Measurements from ENCODE around the gene GXYLT2.
A peak's percentile ranks its signal among the peaks of the same experiment; 100 is the strongest.

DNA sequence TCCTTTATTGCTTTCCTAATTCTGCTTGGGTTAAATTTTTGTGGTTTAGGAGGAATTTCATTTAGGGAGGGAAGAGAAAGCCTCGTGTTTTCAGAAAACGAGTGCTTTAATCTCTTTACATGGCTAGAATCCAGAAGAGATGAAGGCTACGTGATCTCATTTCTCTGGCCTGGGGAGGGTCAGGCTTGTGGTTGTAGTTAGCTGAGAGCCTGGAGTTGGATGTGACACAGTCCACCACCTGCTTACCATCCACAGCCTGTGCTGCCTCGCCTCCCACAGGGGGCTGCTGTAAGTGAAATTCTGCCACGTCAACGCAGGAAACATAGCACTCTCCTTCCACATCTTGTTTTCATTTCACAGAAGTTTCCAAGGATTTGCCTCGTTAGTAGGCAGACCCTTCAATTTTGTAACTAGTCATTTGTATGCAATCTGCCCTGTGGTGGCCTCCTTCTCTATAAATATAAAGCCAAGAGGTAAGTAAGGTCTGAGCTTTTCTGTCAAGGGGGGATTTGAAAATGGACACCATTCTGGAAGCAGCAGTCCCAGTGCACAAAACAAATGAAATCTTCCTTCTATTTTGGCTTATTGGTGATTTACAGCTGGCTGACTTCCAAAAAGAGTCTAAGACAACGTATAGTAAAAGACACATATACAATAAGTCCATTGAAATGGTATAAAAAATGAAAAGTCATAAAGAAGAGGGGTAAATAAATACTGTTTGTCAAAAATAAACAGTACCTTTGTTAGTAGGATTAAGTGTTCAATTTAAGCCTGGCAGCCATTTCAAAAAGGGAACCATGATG lies 3.4 kb downstream of the GXYLT2 start:
- TF ChIP-seq, protein P1, sequence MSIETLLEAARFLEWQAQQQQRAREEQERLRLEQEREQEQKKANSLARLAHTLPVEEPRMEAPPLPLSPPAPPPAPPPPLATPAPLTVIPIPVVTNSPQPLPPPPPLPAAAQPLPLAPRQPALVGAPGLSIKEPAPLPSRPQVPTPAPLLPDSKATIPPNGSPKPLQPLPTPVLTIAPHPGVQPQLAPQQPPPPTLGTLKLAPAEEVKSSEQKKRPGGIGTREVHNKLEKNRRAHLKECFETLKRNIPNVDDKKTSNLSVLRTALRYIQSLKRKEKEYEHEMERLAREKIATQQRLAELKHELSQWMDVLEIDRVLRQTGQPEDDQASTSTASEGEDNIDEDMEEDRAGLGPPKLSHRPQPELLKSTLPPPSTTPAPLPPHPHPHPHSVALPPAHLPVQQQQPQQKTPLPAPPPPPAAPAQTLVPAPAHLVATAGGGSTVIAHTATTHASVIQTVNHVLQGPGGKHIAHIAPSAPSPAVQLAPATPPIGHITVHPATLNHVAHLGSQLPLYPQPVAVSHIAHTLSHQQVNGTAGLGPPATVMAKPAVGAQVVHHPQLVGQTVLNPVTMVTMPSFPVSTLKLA (IDR thresholded peaks at IDR 0.05): no peak
- TF ChIP-seq, protein P2, sequence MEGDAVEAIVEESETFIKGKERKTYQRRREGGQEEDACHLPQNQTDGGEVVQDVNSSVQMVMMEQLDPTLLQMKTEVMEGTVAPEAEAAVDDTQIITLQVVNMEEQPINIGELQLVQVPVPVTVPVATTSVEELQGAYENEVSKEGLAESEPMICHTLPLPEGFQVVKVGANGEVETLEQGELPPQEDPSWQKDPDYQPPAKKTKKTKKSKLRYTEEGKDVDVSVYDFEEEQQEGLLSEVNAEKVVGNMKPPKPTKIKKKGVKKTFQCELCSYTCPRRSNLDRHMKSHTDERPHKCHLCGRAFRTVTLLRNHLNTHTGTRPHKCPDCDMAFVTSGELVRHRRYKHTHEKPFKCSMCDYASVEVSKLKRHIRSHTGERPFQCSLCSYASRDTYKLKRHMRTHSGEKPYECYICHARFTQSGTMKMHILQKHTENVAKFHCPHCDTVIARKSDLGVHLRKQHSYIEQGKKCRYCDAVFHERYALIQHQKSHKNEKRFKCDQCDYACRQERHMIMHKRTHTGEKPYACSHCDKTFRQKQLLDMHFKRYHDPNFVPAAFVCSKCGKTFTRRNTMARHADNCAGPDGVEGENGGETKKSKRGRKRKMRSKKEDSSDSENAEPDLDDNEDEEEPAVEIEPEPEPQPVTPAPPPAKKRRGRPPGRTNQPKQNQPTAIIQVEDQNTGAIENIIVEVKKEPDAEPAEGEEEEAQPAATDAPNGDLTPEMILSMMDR (CRISPR knock-in tag; IDR thresholded peaks at IDR 0.05): 0 out of 2 replicates have a peak, but pooled peaks have one; percentile 23
- TF ChIP-seq ZNF546 (CRISPR knock-in tag; conservative IDR thresholded peaks at IDR 0.05) (no peak), MXI1 (IDR thresholded peaks at IDR 0.05; ENCODE audit: borderline replicate concordance, low read depth, low read length) (no peak), ZNF629 (CRISPR knock-in tag; conservative IDR thresholded peaks at IDR 0.05) (no peak), ZNF720 (CRISPR knock-in tag; IDR thresholded peaks at IDR 0.05) (no peak)
- TF ChIP-seq, protein P3, sequence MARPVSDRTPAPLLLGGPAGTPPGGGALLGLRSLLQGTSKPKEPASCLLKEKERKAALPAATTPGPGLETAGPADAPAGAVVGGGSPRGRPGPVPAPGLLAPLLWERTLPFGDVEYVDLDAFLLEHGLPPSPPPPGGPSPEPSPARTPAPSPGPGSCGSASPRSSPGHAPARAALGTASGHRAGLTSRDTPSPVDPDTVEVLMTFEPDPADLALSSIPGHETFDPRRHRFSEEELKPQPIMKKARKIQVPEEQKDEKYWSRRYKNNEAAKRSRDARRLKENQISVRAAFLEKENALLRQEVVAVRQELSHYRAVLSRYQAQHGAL (CRISPR knock-in tag; IDR thresholded peaks at IDR 0.05; ENCODE audit: not compliant biosample characterization): no peak
- TF ChIP-seq, protein P4, sequence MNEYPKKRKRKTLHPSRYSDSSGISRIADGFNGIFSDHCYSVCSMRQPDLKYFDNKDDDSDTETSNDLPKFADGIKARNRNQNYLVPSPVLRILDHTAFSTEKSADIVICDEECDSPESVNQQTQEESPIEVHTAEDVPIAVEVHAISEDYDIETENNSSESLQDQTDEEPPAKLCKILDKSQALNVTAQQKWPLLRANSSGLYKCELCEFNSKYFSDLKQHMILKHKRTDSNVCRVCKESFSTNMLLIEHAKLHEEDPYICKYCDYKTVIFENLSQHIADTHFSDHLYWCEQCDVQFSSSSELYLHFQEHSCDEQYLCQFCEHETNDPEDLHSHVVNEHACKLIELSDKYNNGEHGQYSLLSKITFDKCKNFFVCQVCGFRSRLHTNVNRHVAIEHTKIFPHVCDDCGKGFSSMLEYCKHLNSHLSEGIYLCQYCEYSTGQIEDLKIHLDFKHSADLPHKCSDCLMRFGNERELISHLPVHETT (CRISPR knock-in tag; conservative IDR thresholded peaks at IDR 0.05): no peak

Measured in HepG2 (cell line).